Stimulated activated naive CD4-positive, alpha-beta T cell treated with Interleukin-2 at 50 U/mL for 16 hours (primary cell): ENCODE results near the gene POLR3E.
"Not testable (repeated sequence)": the region's sequence is repeated elsewhere in the genome, so short reads cannot be mapped to it uniquely, and the experiment has no call there.

Experiments used
- DNase-seq: peaks from one replicate; lab custom pipeline; 2025; lab: John Stamatoyannopoulos, UW

Gene POLR3E

GRCh38 chr16:22366371-22366770 lies 69.2 kb downstream of the POLR3E start:
- DNase-seq: no peak

DNA sequence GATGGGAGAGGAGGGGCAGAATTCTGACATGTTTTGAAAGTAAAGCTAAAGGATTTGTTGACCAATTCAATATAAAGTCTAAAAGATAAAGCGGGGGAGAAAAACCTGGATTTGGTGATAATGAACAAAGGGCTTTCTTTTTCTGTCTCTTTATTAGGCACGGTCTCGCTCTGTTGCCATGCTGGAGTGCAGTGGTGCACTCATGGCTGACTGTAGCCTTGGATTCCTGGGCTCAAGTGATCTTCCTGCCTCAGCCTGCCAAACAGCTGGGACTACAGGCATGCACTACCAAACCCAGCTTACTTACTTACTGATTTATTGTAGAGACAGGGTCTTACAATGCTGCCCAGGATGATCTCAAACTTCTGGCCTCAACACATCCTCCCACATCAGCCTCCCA lies 69.7 kb downstream of the POLR3E start:
- no peak for DNase-seq

- not testable (repeated sequence) for DNase-seq
Measured at GRCh38 chr16:22368200-22368826, 71.1 kb downstream of the POLR3E start.

GRCh38 chr16:22369221-22369811 lies 72.1 kb downstream of the POLR3E start:
- DNase-seq: no peak

GRCh38 chr16:22370038-22370820 lies 73.0 kb downstream of the POLR3E start:
- no peak for DNase-seq

DNA sequence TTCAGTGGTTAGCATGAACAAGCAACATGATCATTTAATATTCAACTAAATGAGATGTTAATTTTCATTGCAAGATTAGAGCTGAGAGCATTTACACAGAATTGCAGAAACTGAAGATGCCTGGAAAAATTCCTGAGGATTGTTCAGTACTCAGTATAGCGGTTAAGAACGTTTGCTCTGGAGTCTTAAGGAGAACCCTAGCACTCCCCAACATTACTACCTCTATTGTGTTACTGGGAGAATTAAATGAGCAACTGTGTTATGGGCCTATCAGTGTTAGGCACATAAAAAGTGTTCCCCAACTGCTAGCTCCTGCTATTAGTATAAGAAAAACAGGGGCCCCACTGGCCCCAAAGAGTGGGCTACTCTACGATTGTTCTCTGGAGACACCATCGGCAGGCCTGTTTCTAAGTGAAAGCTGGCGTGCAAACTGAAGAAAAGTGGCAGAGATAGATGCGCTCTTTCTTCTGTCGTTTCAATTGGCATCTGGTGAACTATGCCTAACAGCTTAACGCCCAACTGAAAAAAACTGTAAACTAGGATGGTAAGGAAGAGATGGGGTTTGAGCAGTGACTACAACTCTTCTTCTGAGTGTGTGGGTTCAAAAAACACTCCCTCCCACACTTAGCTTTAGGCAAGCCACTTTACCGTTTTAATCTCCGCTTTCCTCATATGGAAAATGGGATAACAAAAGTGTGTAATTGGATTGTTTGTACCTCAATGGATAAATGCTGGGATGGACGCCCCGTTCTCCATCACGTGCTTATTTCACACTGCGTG lies 75.9 kb downstream of the POLR3E start:
- no peak for DNase-seq

DNA sequence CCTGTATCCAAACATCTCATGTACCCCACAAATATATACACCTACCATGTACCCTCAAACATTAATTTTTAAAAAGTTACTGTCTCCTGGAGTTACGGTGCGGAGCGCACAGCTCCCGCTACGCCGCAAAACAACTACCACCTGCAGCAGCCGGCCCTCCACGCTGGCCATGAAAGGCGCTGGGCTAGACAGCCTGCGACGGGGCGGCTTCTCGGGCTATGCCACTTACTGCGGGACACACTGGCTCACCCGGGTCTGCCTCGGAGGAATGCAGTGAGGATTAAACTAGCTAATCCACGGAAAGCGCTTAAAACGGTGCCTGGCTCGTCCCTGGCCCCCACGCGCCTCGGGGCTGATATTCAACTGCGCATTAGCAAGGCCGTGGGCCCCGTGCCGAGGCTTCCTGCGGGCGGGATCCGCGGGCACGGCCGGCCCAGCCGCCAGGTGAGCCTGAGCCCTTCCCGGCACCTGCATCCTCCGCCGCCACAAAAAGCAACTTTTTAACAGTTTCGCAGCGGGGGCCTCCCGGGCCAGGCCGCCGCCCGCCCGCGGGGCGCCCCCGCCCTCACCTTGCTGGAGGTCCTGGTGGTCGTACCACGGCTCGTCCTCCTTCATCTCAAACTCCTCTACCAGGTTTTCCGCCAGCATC lies 76.6 kb downstream of the POLR3E start:
- DNase-seq: peak; percentile 44

DNA sequence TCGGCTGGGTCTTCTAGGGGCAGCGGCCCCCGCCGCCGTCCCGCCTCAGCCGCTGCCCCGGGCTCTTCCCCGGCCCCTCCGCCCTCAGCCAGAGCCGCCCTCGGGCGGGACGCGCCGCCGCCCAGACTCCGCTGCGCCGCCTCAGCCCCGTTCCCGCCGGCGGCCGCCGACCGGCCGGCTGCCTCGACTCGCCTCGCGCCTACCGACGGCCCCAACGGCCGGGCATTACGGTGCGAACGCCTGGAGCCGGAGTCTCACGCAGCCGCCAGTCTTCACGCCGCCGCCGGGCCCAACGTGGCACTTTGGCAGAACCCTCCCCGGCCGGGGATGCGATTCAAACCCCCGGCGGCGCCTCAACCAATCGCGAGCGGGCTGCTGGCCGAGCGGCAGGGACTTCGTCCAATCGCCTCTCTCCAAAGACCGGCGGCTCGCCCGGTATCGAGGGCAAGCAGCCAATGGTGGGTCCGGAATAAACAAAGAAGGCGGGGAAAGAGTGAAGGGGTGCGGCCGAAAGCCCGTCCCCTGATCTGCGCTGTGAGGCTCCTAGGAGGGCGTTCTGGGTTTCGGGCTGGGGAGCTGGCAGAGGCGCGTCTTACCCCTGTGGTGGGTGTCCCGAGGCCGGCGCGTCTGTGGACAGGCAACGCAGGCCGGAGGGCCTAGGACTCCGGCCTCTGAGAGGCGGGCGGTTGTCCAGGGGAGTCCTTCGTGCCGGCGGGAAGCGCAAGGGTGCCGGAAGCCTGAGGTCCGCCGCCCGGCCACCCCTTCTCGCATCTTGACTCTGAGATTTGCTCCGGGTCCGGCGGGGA lies 77.3 kb downstream of the POLR3E start, which contains the start of gene CDR2:
TSS of gene CDR2 (minus strand) at position 309 of the 806 bp plus-strand sequence. CDS start 310 bp downstream, outside the sequence.
- DNase-seq: peak; percentile 98

DNA sequence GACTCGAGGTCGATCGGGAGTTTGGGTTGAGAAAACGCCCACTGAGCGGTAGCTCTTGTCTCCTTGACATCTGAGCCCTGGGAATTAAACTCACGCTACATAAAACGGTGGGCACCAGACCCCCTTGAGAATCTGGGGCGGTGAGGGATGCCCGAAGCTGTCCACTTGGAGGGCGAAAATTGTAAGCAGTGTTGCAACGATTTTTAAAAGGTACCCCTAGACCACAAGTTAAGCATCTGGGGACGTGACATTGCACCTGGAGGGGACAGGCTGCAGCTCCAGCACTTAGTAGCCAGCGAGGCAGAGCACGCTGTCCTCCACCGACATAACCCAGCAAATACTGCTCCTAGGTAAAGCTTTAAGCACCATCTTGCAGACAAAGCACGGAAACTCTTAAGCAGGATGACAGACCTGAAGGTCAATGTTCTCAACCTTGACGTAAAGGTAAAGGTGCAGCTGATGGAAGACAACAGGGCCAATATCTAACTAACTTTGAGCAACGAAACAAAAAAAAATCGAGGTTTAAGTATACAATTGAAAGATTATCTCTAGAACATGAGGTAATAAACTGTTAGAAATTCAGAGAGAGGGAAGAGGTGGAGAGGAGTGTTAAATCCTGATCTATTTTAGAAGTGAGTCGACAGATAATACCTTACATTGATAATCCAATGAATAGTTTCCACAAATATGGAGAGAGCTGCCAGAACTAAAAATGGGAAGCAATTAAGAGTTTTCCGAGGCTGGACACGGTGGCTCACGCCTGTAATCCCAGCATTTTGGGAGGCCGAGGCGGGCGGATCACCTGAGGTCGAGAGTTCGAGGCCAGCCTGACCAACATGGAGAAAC lies 78.1 kb downstream of the POLR3E start:
- DNase-seq: no peak

- DNase-seq: no peak
Measured at GRCh38 chr16:22375963-22376640, 78.9 kb downstream of the POLR3E start.

GRCh38 chr16:22379656-22380055 lies 82.4 kb downstream of the POLR3E start:
- DNase-seq: no peak

- DNase-seq: no peak
Measured at GRCh38 chr16:22380529-22380928, 83.3 kb downstream of the POLR3E start.

- DNase-seq: no peak
Measured at GRCh38 chr16:22381392-22381791, 84.2 kb downstream of the POLR3E start.

- no peak for DNase-seq
Measured at GRCh38 chr16:22383827-22384226, 86.6 kb downstream of the POLR3E start.
